GM19043 (cell line): ENCODE results near the gene TMEM86B.

Experiments used
- ATAC-seq: cut with Tn5 transposase; IDR thresholded peaks from one replicate; pipeline ENCODE4 v1.9.1; 2021; ENCODE audit warnings: low read depth; ENCODE audit not compliant: unreplicated experiment

The TMEM86B gene

GRCh38 chr19:55257461-55258420 lies 29.2 kb upstream of the TMEM86B start:
- ATAC-seq, result no peak

- no peak for ATAC-seq
Observed at GRCh38 chr19:55256562-55257460, 28.2 kb upstream of the TMEM86B start.

- no peak for ATAC-seq
Observed at GRCh38 chr19:55255618-55256423, 27.3 kb upstream of the TMEM86B start.

GRCh38 chr19:55254625-55254977 lies 26.0 kb upstream of the TMEM86B start:
- no peak for ATAC-seq

GRCh38 chr19:55253842-55254624 lies 25.5 kb upstream of the TMEM86B start:
- peak; percentile 66 for ATAC-seq

- ATAC-seq, result no peak
Observed at GRCh38 chr19:55252760-55253663, 24.4 kb upstream of the TMEM86B start.

GRCh38 chr19:55251341-55252081 lies 22.9 kb upstream of the TMEM86B start:
- no peak for ATAC-seq

GRCh38 chr19:55250262-55251036 lies 21.9 kb upstream of the TMEM86B start:
- ATAC-seq, result no peak

- no peak for ATAC-seq
Observed at GRCh38 chr19:55249841-55250240, 21.3 kb upstream of the TMEM86B start.

GRCh38 chr19:55248704-55249103 lies 20.1 kb upstream of the TMEM86B start:
- no peak for ATAC-seq

- ATAC-seq, result no peak
Observed at GRCh38 chr19:55248166-55248675, 19.7 kb upstream of the TMEM86B start.

- ATAC-seq, result no peak
Observed at GRCh38 chr19:55247621-55248099, 19.1 kb upstream of the TMEM86B start.

- no peak for ATAC-seq
Observed at GRCh38 chr19:55246462-55247451, 18.2 kb upstream of the TMEM86B start.

GRCh38 chr19:55245236-55245904 lies 16.8 kb upstream of the TMEM86B start:
- no peak for ATAC-seq

- no peak for ATAC-seq
Observed at GRCh38 chr19:55244004-55244680, 15.6 kb upstream of the TMEM86B start.
